ENCODE results near the gene RPP38.

RPP38 gene, protein sequence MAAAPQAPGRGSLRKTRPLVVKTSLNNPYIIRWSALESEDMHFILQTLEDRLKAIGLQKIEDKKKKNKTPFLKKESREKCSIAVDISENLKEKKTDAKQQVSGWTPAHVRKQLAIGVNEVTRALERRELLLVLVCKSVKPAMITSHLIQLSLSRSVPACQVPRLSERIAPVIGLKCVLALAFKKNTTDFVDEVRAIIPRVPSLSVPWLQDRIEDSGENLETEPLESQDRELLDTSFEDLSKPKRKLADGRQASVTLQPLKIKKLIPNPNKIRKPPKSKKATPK

DNA sequence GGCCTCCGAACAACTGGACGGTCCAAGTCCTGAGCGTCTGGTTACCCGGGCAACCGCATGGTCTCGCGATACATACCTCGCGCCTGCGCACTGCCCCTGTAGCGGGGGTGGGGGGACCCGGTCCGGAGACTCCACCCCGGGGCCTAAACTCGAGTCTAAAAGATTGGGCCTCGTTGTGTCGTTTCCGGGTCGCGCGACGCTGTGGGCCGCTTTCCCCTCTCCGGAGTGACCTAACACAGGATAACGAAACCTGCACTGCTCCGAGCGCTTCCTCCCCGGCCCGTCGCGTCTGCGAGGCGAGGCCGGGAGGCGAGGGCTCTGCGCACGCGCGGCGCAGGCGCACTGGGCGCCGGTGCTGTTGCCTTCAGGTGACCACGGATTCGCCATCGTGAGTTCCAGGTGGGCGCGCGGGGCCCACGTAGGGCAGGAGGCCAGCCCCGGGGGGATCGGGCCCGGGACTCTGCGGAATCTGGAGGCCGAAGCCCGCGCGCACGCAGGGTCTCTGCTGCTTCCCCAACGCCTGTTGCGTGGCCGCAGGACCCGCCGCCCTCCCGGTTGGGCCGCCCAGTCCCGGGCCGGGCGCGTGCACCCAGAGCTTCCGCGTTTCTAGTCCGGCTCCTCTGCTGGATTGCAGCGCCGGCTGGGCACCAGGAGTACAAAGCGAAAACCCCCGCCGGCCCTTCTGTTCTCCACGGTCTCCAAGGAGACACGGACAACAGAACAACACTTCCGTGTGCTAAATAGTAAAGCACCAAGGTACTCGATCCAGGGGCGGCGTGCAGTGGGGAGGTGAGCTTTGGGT is at the start of gene RPP38:
Gene RPP38, plus strand, starts transcription at position 345 of the 802 bp plus-strand sequence. CDS start 5,960 bp downstream, outside the sequence.
- DNase-seq: peak; percentile 99

DNA sequence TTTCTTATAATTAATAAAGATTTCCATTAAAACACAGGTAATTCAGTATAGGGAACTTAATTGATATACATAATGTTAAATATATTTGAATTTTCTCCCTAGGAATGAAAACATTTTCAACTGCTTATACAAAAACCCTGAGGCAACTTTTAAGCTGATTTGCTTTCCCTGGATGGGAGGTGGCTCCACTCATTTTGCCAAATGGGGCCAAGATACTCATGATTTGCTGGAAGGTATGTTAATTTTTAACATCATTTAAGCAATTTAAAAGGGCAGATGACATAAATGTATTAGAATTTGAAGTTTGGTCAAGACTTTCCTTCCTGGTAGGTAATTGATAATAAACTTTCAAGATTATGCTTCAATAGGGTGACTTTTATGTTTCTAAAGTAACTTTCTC is 47.6 kb upstream of the RPP38 start:
- no peak for DNase-seq

DNA sequence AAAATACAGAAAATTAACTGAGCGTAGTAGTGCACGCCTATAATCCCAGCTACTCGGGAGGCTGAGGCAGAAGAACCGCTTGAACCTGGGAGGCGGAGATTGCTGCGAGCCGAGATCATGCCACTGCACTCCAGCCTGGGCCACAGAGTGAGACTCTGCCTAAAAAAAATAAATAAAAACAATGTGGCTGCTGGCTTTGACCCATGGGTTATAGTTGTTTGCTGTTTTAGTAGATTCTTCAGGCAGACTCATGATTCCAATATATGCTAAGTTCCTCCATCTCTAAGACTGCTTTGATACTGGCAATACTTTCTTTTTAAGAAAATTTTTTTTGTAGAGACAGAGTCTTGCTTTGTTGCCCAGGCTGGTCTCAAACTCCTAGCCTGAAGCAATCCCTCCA is 45.0 kb upstream of the RPP38 start:
- DNase-seq: no peak

DNA sequence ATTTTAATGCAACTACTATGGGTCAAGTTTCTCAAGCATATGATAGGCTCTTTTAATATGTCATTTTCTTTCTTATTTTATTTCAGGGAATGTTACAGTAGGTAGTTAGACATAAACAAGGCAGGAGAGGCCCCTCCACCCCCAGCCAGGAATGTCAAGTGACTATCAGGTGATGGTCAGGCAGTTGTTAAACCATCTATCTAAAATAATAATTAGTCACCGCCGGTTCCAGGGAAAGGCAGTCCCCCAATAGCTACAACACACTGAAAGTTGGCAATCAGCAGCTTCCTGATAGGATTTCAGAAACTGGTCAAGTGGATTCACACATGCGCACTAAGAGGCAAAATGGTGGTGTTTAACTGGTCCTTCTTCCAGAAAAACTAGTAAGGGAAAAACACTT is 44.1 kb upstream of the RPP38 start:
- no peak for DNase-seq

DNA sequence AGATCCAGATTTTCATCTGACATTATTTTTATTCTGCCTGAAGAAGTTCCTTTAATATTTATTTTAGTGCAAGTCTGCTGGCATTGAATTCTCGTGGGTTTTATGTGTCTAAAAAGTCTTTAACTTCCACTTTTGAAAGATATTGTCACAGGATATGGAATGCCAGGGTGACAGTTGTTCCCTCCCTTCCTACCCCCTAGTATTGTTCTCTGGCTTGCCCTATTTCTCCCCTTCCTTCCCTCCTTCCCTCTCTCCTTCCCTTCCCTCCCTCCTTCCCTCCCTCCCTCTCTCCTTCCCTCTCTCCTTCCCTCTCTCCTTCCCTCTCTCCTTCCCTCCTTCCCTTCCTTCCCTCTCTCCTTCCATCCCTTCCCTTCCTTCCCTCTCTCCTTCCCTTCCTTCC is 38.5 kb upstream of the RPP38 start:
- no peak for DNase-seq

DNA sequence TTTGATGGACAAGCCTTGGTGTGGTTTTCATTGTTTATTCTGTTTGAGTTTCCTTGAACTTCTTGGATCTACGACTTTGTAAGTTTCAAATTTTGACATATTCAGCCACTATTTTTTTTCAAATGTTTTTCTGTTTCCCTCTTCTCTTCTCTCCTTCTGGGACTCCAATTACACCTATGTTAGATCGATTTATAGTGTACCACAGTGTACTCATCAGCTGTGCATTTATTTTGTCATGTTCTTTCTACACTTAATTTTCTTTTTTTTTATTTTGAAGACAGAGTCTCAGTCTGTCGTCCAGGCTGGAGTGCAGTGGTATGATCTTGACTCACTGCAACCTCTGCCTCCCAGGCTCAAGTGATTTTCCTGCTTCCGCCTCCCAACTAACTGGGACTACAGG is 37.2 kb upstream of the RPP38 start:
- DNase-seq: no peak

DNA sequence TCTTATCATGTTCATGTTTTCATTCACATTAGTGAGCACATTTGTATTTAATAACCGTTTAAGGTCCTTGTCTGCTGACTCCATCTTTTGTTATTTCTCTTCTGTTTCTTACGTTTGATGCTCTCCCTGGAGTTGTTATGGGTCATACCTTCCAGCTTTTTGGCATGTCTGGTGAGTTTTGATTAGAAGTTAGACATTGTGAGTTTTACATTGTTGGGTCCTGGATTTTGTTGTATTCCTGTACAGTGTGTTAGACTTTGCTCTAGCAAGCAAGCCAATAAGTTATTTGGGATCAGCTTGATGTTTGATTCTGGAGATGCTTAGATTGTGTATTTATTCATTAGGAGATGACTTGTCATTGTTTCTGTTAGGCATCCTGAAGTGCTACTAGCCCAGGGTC is 36.5 kb upstream of the RPP38 start:
- no peak for DNase-seq

DNA sequence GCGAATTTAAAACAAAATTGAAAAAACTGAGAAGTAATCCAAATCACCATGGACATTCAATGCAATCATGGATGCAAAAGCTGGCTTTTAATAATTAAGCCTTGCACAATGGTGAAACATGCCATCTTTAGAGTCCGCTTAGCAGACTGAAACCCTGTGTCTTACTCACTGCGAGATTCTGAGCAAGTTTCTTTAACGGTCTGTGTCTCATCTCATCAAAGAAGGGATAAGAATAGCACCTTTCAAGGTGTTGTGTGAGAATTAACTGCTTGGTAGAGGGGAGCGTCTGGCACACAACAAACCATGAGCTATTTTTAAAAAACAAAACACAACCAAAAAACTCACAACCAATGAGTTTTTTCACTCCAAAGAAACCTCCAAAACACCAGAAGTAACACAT is 30.0 kb upstream of the RPP38 start:
- DNase-seq: no peak

DNA sequence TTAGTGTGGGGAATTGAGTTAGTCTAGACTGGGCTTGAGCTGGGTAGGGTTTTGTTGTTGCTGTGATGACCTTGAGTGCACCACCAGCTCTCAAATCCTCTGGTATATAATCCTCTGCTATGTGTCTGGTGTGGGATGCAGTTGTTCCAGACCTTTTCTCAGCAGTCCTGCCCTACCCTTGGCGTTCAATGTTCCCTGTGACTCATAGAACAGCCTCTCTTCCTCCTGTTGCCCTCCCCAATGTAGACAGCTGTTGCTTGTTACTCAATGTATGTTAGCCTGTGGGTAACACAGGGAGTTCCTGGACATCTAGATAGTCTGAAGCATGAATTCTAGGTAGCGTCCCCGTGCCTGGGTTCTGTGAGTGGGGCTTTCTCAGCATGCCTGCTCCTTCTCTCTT is 28.4 kb upstream of the RPP38 start:
- no peak for DNase-seq

DNA sequence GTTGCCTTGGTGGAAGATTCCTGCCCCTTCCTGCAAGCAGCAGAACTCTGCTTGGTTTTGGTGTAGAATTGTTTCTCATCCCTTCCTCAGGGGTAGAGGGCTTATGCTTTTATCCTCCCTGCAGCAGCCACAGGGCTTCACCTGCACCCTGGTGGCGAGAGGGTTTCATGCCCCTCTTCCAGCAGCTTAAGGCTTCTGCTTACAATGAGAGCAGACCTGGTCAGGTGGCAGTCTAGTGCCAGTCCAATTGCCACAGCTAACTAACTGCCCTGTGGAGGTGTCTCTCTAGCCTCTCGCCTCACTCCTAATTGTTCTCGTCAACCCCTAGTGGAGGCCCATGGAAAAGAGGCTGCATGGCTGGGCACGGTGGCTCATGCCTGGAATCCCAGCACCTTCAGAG is 27.9 kb upstream of the RPP38 start:
- no peak for DNase-seq

DNA sequence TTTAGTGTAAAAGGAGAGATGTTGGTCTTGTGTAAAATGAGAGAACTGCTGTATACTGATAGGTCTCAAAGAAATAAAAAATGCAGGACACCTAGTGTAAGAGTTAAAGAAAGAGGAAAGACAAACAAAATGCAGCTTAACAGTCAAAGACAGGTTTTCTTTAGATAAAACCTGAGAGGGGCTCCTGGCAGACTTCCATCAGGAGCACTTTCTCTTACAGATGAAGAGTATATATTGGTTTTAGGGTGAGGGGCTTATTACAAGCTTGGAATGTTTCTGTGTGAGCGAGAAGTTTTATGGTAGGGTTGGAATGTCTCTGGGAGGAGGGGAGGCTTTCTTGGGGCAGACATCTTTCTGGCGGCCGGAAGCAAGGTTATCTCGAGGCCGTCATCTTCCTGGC is 24.8 kb upstream of the RPP38 start:
- DNase-seq: no peak

DNA sequence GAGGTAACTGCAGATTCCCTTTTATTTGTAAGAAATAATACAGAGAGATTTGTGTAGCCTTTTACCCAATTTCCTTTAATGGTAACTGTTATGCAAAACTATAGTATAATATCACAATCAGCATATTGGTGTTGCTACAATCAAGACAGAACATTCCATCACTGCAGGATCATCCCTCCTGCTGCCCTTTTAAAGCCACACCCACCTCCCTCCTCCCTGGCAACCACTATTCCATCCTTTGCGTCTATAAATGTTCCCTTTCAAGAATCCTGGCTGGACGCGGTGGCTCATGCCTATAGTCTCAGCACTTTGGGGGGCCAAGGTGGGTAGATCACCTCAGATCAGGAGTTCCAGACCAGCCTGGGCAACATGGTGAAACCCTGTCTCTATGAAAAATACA is 21.7 kb upstream of the RPP38 start:
- DNase-seq: no peak

DNA sequence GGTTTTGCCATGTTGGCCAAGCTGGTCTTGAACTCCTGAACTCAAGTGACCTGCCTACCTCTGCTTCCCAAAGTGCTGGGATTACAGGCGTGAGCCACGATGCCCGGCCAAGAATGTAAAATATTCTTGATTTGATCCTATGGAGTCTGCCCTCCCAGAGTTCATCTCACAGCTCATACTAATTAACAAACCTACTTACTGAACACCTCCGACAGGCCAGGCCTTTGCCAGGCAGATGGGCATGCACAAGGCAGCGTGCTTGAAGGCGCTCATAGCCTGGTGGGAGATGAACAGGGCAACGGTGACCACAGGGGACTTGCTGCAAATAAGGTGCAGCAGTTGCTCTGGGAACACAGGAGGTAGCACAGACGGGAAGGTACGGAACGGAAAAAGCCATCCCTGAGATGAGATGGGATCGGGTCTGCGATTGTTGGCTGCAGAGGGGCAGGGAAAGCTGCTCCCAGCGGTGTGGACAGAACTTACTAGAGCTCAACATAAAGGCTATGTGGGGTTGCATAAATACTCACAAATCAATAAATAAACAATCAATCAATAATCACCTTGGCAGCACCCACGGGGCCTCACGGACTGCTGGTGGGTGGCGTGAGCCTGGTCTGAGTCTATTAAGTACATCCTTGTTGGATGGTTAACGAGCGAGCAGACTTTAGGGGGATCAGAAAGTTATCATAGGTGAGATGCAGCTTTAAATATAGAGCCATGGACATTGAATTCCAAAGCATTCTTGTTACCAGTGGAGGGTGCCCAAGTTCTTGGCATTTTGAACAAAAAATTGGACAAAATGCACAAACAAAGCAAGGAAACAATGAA is 13.3 kb upstream of the RPP38 start:
- no peak for DNase-seq

DNA sequence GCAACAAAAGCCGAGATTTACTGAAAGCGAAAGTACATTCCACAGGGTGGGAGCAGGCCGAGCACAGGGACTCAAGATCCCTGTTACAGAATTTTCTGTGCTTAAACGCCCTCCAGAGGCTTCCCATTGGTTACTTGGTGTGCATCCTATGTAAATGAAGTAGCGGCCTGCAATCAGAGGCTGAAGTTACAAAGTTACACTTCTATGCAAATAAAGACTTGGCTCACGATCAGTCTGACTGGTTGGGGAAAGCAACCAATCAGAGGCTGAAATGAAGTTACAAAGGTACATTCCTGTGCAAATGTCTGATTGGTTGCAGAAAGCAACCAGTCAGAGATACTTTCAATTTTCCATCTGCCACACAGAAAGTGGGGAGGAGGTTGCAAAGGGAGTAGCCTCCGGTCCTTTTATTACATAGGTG is 12.6 kb upstream of the RPP38 start:
- no peak for DNase-seq

DNA sequence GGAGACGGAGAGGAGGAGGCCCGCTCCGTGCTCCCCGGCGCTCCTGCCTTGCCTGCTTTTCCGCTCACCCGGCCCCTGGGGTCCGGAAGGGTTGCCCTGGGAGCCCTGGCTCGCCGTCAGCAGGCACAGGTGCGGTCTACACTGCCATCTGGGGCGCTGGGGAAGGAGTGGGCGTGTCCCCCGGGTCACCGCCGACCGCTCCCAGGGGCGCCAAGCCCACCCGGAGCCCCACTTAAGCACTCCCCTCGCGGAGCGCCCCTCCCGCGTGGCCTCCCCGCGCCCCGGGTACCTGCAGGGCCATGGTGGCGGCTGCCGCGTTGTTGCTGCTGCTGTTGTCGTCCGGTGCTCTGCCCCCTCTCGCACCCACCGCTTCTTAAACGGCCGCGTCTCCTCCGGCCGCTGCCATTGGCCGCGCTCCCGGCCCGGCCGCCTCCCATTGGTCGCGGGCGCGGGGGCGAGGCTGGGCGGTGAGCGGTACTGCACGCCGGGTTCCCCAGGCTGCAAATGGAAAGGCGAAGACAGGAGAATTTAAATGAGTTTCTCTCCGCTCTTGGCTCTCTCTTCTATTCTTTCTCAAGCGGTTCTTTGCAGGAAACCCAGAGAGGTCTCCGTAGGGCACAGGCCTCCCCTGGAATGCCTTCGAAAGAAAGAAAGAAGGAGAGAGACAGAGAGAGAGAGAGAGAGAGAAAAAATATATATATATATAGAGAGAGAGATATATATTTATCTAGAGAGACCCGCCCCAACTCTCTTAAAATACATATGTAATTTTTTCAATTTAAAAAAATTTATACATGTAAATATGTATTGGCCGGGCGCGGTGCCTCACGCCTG is 8.5 kb upstream of the RPP38 start, which contains the start of gene ACBD7:
Gene ACBD7, minus strand, starts transcription at position 349 of the 834 bp plus-strand sequence. Its CDS starts 48 bp downstream, at position 301.
- peak; percentile 93 for DNase-seq

DNA sequence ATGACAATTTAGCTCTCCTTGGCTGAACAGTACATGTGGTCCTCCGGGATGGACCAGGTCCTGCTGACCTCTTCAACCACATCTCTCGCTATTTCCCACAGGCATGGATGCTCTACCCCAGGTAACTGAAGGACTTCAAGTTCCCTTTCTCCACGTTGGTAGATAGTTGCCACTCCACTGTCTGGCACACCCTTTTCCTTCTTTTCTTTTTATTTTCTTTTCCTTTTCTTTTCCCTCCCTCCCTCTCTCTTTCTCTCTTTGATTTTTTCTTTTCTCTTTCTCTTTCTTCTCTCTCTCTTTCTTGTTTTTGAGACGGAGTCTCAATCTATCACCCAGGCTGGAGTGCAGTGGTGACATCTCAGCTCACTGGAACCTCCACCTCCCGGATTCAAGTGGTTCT is 5.7 kb upstream of the RPP38 start:
- DNase-seq: no peak

DNA sequence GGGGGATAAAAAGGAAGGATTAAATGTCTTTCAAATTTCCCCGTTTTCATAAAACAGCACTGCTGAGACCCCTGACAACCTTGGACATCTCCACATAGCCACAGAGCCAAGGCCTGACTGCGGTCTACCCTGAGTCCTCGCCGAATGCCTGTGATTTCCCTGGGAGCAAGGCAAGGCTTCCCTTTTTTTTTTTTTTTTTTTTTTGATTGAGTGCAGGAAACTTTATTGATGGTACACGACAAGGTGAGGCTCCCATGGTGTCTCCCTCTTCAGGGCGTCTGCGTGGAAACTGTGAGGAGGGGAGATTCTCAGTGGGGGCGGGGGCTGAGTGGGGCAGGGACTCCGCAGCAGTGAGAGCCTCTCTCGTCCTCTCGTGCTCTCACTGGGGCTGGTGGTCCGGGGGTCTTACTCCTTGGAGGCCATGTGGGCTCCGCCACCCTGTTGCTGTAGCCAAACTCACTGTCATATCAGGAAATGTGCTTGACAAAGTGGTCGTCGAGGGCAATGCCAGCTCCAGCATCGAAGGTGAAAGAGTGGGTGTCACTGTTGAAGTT is 4.2 kb upstream of the RPP38 start:
- no peak for DNase-seq

DNA sequence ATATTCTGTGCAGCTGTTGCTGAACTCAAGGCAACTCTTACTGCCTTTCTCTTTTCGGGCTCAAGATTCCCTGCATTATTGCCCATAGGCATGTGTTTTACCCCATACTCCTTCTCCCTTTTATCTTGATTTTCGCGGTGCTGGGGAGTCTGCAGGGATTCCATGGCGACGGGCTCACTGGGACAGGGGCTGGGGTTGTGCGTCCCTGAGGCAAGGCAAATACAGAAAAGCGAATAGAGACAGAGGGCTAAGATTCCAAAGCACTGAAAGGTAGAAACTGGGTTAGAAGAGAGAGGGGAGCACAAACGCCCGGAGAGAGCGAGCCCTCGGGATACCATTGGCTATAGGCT is 519 bp upstream of the RPP38 start:
- DNase-seq: no peak

DNA sequence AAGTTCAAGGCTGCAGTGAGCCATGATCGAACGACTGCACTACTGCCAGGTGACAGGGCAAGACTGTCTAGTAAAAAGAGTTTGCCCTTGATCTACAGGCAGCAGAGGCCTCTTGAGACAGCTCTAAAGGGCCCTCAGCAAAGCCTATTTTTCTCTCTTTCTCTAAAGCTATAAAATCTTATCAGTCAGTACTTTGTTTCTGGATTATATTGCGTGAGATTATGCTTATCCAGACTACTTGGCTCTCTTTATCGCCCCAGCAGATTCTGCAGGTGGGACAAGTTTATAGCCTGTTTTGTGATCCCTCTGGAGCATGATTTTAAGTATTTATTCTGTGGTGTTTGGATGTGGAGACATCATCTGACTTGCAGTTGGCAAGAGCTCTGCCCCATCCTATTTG is 2.7 kb downstream of the RPP38 start:
- DNase-seq: no peak

DNA sequence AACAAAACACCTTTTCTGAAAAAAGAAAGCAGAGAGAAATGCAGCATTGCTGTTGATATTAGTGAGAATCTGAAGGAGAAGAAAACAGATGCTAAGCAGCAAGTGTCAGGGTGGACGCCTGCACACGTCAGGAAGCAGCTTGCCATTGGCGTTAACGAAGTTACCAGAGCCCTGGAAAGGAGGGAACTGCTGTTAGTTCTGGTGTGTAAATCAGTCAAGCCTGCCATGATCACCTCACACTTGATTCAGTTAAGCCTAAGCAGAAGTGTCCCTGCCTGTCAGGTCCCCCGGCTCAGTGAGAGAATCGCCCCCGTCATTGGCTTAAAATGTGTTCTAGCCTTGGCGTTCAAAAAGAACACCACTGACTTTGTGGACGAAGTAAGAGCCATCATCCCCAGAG is 6.4 kb downstream of the RPP38 start:
- no peak for DNase-seq

DNA sequence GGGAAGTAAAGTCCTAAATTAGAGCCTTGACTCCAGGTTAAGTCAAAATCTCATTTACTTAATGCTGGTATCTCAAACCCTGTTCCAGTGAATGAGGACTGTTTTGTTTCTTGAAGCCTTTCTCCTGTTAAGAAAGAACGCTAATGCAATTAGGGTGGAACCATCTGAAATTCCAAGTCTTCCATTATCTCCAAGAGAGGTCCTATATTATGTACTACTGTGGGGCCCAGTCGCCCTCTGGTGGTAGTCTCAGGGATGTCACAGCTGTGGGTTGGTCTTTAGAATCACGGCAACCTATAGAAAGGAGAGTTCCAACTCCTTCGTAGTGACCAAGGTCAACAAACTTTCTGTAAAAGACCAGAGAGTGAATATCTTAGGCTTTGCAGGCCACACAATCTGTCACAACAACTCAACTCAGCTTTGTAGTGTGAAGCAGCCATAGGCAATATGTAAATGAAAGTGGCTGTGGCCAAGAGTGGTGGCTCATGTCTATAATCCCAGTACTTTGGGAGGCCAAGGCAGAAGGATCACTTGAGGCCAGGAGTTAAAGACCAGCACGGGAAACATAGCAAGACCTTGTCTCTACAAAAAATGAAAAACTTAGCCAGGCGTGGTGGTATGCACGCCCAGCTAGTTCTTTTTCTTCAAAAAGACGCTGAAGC is 9.3 kb downstream of the RPP38 start:
- DNase-seq: peak; percentile 89

DNA sequence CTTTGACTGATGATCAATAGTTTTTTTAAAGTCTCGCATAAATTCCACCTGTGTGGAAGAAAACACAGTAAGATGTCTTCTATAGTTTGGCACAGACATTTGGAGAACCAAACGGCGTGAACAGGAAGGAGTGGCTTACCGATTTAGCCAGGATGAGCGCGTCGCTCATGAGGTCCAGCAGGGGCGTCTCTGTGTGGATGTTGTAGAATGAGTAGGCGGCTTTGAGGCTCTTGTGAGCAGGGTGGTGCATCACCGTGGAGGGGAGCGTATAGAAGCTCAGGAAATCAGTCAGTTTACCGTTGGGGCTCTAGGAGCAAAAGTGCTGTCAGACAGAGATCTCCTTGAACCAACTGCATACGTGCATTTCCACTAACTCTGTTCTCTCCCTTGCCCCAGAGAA is 15.5 kb downstream of the RPP38 start:
- no peak for DNase-seq
